Activated naive CD8-positive, alpha-beta T cell treated with anti-CD3 and anti-CD28 coated beads for 36 hours (primary cell): Measurements from ENCODE around the gene VPS39. TPM values are rescaled to one million over a fixed set of nuclear protein-coding genes. Genes with fewer than 3 reads are reported as not detected.

Experiments
- DNase-seq: peaks from one replicate; pipeline ENCODE4 v3.0.0; 2021
- H3K27ac Mint-ChIP-seq: one replicate; pipeline ENCODE4 v1.8.0; 2022; ENCODE audit warnings: mild to moderate bottlenecking, moderate library complexity, mixed read lengths
- H3K27me3 Mint-ChIP-seq: one replicate; pipeline ENCODE4 v1.8.0; 2022; ENCODE audit warnings: mild to moderate bottlenecking, mixed read lengths
- H3K36me3 Mint-ChIP-seq: one replicate; pipeline ENCODE4 v1.8.0; 2021; ENCODE audit warnings: mild to moderate bottlenecking, mixed read lengths
- H3K4me1 Mint-ChIP-seq: one replicate; pipeline ENCODE4 v1.8.0; 2021; ENCODE audit warnings: mixed read lengths
- H3K4me3 Mint-ChIP-seq: one replicate; pipeline ENCODE4 v1.8.0; 2022; ENCODE audit warnings: mild to moderate bottlenecking, moderate library complexity, mixed read lengths
- H3K9me3 Mint-ChIP-seq: one replicate; pipeline ENCODE4 v1.8.0; 2022; ENCODE audit warnings: mixed read lengths
- total RNA-seq, 2 experiments: library from RNA; stranded (reverse); gene quantifications; one replicate each; pipeline ENCODE4 v1.2.3, GENCODE V29; 2021

The VPS39 gene
- total RNA-seq, 2 experiments from 2014 or later: 43.3 to 44.2 TPM

DNA sequence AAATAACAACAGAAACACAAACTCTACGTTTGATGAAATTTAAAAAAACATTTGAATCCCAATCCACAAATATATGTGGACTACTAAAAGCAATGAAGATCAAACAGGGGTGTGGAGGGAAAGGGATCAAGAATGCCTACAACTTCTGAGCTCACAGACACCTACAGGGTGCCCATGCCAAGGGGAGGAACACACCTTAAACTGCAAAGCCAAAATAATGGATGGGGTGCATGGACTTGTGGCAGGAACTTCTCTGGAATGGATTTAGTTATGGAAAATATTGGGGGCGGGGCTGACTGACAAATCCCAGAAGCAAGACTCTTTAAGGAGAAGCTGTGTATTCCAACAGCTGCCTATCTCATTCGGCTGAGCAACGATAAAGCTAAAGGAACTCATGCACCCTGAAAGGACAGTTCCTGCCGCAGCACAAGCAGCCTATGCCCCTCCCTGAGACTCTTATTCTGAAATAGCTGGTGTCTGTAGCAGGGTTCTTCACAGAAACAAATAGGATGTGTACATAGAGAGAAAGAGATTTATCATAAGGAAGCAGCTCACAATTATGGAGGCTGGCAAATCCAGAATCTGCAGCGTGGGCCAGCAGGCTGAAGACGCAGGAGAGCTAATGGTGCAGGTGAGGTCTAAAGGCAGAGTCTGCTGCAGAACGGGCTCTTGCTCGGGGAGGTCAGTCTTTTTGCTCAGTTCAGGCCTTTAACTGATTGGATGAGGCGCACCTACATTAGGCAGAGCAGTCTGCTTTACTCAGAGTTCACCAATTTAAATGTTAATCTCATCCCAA, 89.3 kb downstream of the VPS39 start:
- Mint-ChIP-seq H3K27me3 (peaks cover 3% of the 10 kb centered on the region), H3K36me3 (peaks cover 2% of the 10 kb centered on the region), H3K4me1 (no peaks in the 10 kb centered on the region), H3K27ac (no peak overlapping the region), H3K9me3 (peaks cover 3% of the 10 kb centered on the region), H3K4me3 (no peak overlapping the region)
- no peak for DNase-seq

DNA sequence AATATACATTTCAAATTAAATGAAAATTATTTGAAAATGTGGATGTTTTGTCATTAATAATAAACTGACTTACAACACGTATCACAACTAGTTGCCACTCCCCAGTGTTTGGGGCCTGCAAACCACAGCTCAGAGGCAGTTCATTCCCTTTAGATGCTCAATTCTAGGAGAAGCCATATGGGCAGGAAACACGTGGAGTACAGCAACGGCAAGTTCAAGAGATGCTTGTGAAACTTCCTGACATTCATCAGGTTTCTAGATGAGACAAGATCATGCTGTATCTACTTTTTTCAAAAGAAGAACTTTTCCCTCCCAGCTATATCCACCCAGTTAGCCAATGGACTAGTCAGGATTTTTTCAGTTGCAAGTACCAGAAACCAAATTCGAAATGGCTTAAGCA, 96.2 kb downstream of the VPS39 start:
- peaks cover 5% of the 10 kb centered on the region for H3K36me3 Mint-ChIP-seq
- peaks cover 33% of the 10 kb centered on the region for H3K27me3 Mint-ChIP-seq
- H3K9me3 Mint-ChIP-seq: peaks cover 8% of the 10 kb centered on the region
- DNase-seq: no peak
- H3K27ac Mint-ChIP-seq: no peak overlapping the region
- H3K4me1 Mint-ChIP-seq: no peaks in the 10 kb centered on the region
- H3K4me3 Mint-ChIP-seq: no peak overlapping the region

DNA sequence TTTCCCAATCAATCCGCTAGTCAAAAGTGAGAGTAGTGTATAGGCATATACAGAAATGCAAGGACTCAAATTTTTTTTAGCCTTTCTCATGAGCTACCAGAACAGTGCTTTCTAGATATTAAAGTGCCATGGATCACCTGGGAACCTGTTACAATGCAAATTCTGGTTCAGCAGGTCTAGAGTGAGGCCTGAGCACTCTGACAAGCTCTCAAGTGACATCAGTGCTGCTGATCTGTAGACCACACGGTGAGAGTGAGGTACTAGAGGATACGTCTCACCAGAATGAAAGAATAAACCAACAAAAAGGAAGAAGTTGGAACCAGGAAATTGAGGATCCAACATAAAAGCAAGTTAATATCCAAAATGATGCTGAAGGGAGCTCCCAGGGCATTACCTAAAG, 97.7 kb downstream of the VPS39 start:
- no peak for DNase-seq
- no peak overlapping the region for H3K4me3 Mint-ChIP-seq
- H3K9me3 Mint-ChIP-seq: peaks cover 4% of the 10 kb centered on the region
- peaks cover 37% of the 10 kb centered on the region for H3K27me3 Mint-ChIP-seq
- no peaks in the 10 kb centered on the region for H3K4me1 Mint-ChIP-seq
- peaks cover 3% of the 10 kb centered on the region for H3K36me3 Mint-ChIP-seq
- H3K27ac Mint-ChIP-seq: no peak overlapping the region

DNA sequence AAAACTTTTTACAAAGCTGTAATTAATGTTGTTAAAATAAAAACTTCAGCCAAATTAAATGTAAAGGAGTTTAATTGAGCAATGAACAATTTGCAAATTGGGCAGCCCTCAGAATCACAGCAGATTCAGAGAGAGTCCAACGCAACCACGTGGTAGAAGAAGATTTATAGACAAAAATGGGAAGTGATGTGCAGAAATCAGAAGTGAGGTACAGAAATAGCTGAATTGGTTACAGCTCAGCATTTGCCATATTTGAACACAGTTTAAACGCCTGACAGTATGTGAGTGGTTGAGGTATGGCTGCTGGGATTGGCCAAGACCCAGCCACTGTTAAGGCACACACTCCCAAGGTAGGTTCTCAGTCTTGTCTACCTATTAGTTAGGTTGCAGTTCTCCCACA, 99.3 kb downstream of the VPS39 start:
- H3K36me3 Mint-ChIP-seq: peaks cover 3% of the 10 kb centered on the region
- H3K27ac Mint-ChIP-seq: no peak overlapping the region
- H3K9me3 Mint-ChIP-seq: peaks cover 4% of the 10 kb centered on the region
- peaks cover 33% of the 10 kb centered on the region for H3K27me3 Mint-ChIP-seq
- DNase-seq: no peak
- no peak overlapping the region for H3K4me3 Mint-ChIP-seq
- H3K4me1 Mint-ChIP-seq: no peaks in the 10 kb centered on the region

Other genes with a start within 250 kb of the VPS39 start
- gene EHD4, start 235.7 kb downstream of the VPS39 start, total RNA-seq: 10 to 100 TPM; 23.5 to 23.6 TPM
- not detected for gene PLA2G4E, start 187.3 kb downstream of the VPS39 start, total RNA-seq
- not detected for gene PLA2G4D, start 113.7 kb downstream of the VPS39 start, total RNA-seq
- gene PLA2G4F, start 51.7 kb downstream of the VPS39 start, total RNA-seq: not detected
- gene GANC, start 64.9 kb upstream of the VPS39 start, total RNA-seq: 10 to 100 TPM; 21.0 to 23.7 TPM
- gene TMEM87A, start 65.1 kb upstream of the VPS39 start, total RNA-seq: 10 to 100 TPM; 34.8 to 35.8 TPM
- gene CAPN3, start 151.2 kb upstream of the VPS39 start, total RNA-seq: 1 to 10 TPM; 1.4 to 1.8 TPM